Right cardiac atrium (tissue), 5 donors: ENCODE results near the gene TMEM120B. TPM values are rescaled to one million over a fixed set of nuclear protein-coding genes. Genes with fewer than 3 reads are reported as not detected.
A peak's percentile ranks its signal among the peaks of the same experiment; 100 is the strongest.

Experiments used
- ATAC-seq, 2 donors: fragments of 200-7000 bp; cut with Tn5 transposase; one replicate each; pipeline versions ENCODE4 v1.8.0 to v1.9.1; 2020; ENCODE audit warnings: moderate library complexity in 2 of 2, mild to moderate bottlenecking in 1 of 2
- DNase-seq, 3 donors: peaks; one replicate each; pipeline ENCODE4 v3.0.0-alpha.2; 2020
- H3K27ac ChIP-seq: one replicate; pipeline ENCODE4 v1.5.1; 2013; ENCODE audit warnings: mild to moderate bottlenecking, low read length, control low read depth, moderate library complexity
- H3K27me3 ChIP-seq: one replicate; pipeline ENCODE4 v1.6.1; 2013; ENCODE audit not compliant: control insufficient read depth, insufficient read depth
- H3K4me1 ChIP-seq: one replicate; pipeline ENCODE4 v1.6.1; 2013; ENCODE audit warnings: low read length; ENCODE audit not compliant: control insufficient read depth, insufficient read depth
- H3K4me3 ChIP-seq: one replicate; pipeline ENCODE4 v1.5.1; 2013; ENCODE audit warnings: low read length, control low read depth
- H3K9me3 ChIP-seq: one replicate; pipeline ENCODE4 v1.6.1; 2013; ENCODE audit warnings: low read length; ENCODE audit not compliant: control insufficient read depth
- WGBS: extraction: QIAGEN DNeasy Blood & Tissue Kit; methylation state at CpG from one replicate; pipeline ENCODE4 v1.1.7; 2013; 5-methylcytosine and 5-hydroxymethylcytosine counted together
- intact Hi-C, 4 donors: fragments of 100-400 bp; cut with DNase I; formaldehyde crosslinking; loops; one replicate each; pipeline versions ENCODE4 v1.11.0 to v1.14.0; 2022 to 2023
- polyA plus RNA-seq: library from polyadenylated mRNA; stranded (reverse); fragments of 200-250 nt; gene quantifications from one replicate; pipeline ENCODE4 v1.2.3, GENCODE V29; 2013
- total RNA-seq, 4 donors: library from RNA; stranded (reverse); fragmentation: NEBNext Ultra II Directional; extraction: Animal tissue kit (Norgen Biotek cat#: 25700); gene quantifications; one replicate each; pipeline ENCODE4 v1.2.1, GENCODE V29; 2021
- donor health status: healthy with polysubstance abuse.
- donor health status: DM: no; HTN: yes; CAD: no.
- donor health status: DM: no; HTN: no; CAD: no.
- donor health status: DM: no; HTN: yes; CAD: no; lungs with severe emphysema.
- donor health status: DM: yes; HTN: yes; CAD: no.

TMEM120B gene
- total and polyA plus RNA-seq, 5 donors, result 5.8 to 7.6 (median 6.7) TPM

GRCh38 chr12:121805171-121806008 is 92.8 kb downstream of the TMEM120B start:
- peak in 1 of 3 donors; percentile 67 for DNase-seq

GRCh38 chr12:121806009-121806545 is 93.5 kb downstream of the TMEM120B start:
- 4% methylated on average over 16 of the region's 16 CpGs for WGBS
- no peak for DNase-seq

More at GRCh38 chr12:121805171-121806008, 92.8 kb downstream of the TMEM120B start:
- H3K27me3 ChIP-seq, result no peaks in the 10 kb centered on the region
- intact Hi-C loops, result no loop called here
- peak overlapping the region; percentile 97 for H3K4me3 ChIP-seq
- H3K27ac ChIP-seq, result peak overlapping the region; percentile 60
- 1% methylated on average over 45 of the region's 45 CpGs for WGBS
- peaks cover 7% of the 10 kb centered on the region for H3K4me1 ChIP-seq
- ATAC-seq, result no peak
- H3K9me3 ChIP-seq, result no peaks in the 10 kb centered on the region

GRCh38 chr12:121806546-121807423 is 94.2 kb downstream of the TMEM120B start:
- DNase-seq, result peak in 2 of 3 donors; percentile 55 to 62
- Histone ChIP-seq H3K27me3 (no peaks in the 10 kb centered on the region), H3K4me1 (peaks cover 14% of the 10 kb centered on the region), H3K9me3 (no peaks in the 10 kb centered on the region), H3K27ac (peak overlapping the region; percentile 41), H3K4me3 (peak overlapping the region; percentile 97)
- 28% methylated on average over 21 of the region's 21 CpGs for WGBS
- no peak for ATAC-seq
- intact Hi-C loops, result no loop called here

More at GRCh38 chr12:121806009-121806545, 93.5 kb downstream of the TMEM120B start:
- no peak for ATAC-seq
- intact Hi-C loops, result no loop called here
- H3K27me3 ChIP-seq, result no peaks in the 10 kb centered on the region
- peak overlapping the region; percentile 97 for H3K4me3 ChIP-seq
- peak overlapping the region; percentile 41 for H3K27ac ChIP-seq
- peaks cover 10% of the 10 kb centered on the region for H3K4me1 ChIP-seq
- no peaks in the 10 kb centered on the region for H3K9me3 ChIP-seq

GRCh38 chr12:121807642-121808347 is 95.2 kb downstream of the TMEM120B start:
- ATAC-seq (no peak), DNase-seq (peak in 1 of 3 donors; percentile 19)
- Histone ChIP-seq H3K27ac (no peak overlapping the region), H3K27me3 (no peaks in the 10 kb centered on the region), H3K4me1 (peaks cover 16% of the 10 kb centered on the region), H3K4me3 (no peak overlapping the region), H3K9me3 (no peaks in the 10 kb centered on the region)
- intact Hi-C loops, result no loop called here
- WGBS, result 77% methylated on average over 14 of the region's 14 CpGs

GRCh38 chr12:121808623-121809022 is 96.1 kb downstream of the TMEM120B start:
- Histone ChIP-seq H3K27ac (no peak overlapping the region), H3K9me3 (no peaks in the 10 kb centered on the region), H3K4me1 (peaks cover 18% of the 10 kb centered on the region), H3K27me3 (no peaks in the 10 kb centered on the region), H3K4me3 (no peak overlapping the region)
- ATAC-seq (no peak), DNase-seq (peak in 2 of 3 donors; percentile 36 to 38)
- intact Hi-C loops, result no loop called here
- WGBS, result 90% methylated on average over 8 of the region's 8 CpGs

- 91% methylated on average over 27 of the region's 27 CpGs for WGBS
- DNase-seq, result peak in 1 of 3 donors; percentile 74
- Histone ChIP-seq H3K27me3 (no peaks in the 10 kb centered on the region), H3K4me3 (no peak overlapping the region), H3K4me1 (peaks cover 18% of the 10 kb centered on the region), H3K27ac (no peak overlapping the region), H3K9me3 (no peaks in the 10 kb centered on the region)
- intact Hi-C loops, result loop anchor here in 3 of 4 donors (2.0 to 10.0 kb wide), 4 partner anchors 13 to 75 kb away; partner anchors contain the start of gene PSMD9 (in 1 of the 3)
- no peak for ATAC-seq
Observed at GRCh38 chr12:121809712-121810116, 97.2 kb downstream of the TMEM120B start.

- H3K4me3 ChIP-seq, result no peak overlapping the region
- no peak overlapping the region for H3K27ac ChIP-seq
- intact Hi-C loops, result loop anchor here in 3 of 4 donors (2.0 to 10.0 kb wide), 4 partner anchors 14 to 74 kb away; partner anchors contain the start of gene PSMD9 (in 1 of the 3)
- 71% methylated on average over 33 of the region's 33 CpGs for WGBS
- H3K27me3 ChIP-seq, result no peaks in the 10 kb centered on the region
- DNase-seq (peak in 2 of 3 donors; percentile 52 to 64), ATAC-seq (no peak)
- H3K4me1 ChIP-seq, result peaks cover 18% of the 10 kb centered on the region
- no peaks in the 10 kb centered on the region for H3K9me3 ChIP-seq
Observed at GRCh38 chr12:121810234-121810817, 97.8 kb downstream of the TMEM120B start.

GRCh38 chr12:121810833-121811433 is 98.4 kb downstream of the TMEM120B start:
- Histone ChIP-seq H3K4me3 (peak overlapping the region; percentile 57), H3K27ac (no peak overlapping the region), H3K27me3 (no peaks in the 10 kb centered on the region), H3K9me3 (no peaks in the 10 kb centered on the region), H3K4me1 (peaks cover 14% of the 10 kb centered on the region)
- intact Hi-C loops, result loop anchor here in 3 of 4 donors (2.0 to 10.0 kb wide), 4 partner anchors 14 to 74 kb away; partner anchors contain the start of gene PSMD9 (in 1 of the 3)
- WGBS, result 59% methylated on average over 6 of the region's 6 CpGs
- ATAC-seq (no peak), DNase-seq (no peak)

- Histone ChIP-seq H3K4me1 (peaks cover 11% of the 10 kb centered on the region), H3K27me3 (no peaks in the 10 kb centered on the region), H3K9me3 (no peaks in the 10 kb centered on the region), H3K4me3 (peak overlapping the region; percentile 57), H3K27ac (peak overlapping the region; percentile 40)
- peak; percentile 87 to 90 for ATAC-seq
- DNase-seq, result peak; percentile 80 to 92 (median 89)
- intact Hi-C loops, result loop anchor here in 3 of 4 donors (2.0 to 10.0 kb wide), 4 partner anchors 15 to 73 kb away; partner anchors contain the start of gene PSMD9 (in 1 of the 3)
- WGBS, result 5% methylated on average over 46 of the region's 46 CpGs
Observed at GRCh38 chr12:121811434-121812319, 99.1 kb downstream of the TMEM120B start.
